GM19395 (cell line): ENCODE measurements around the gene CHRNA9.

Experiments
- ATAC-seq: cut with Tn5 transposase; IDR thresholded peaks from one replicate; pipeline ENCODE4 v1.9.1; 2021; ENCODE audit warnings: mild to moderate bottlenecking, moderate library complexity; ENCODE audit not compliant: unreplicated experiment

The CHRNA9 gene

DNA sequence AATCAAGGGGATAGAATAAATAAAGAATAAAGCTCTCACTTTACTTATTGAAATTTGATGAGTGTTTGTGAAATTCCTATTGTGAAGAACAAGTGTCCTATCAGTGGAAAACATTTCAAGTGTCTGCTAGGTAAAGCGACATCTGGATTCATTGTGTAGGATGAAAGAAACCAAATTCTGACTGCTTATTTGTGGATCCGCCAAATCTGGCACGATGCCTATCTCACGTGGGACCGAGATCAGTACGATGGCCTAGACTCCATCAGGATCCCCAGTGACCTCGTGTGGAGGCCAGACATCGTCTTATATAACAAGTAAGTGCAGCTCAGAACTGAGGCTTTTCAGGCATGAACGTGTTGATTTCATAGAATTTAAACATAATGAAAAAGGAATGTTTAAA lies 1.9 kb downstream of the CHRNA9 start:
- no peak for ATAC-seq

DNA sequence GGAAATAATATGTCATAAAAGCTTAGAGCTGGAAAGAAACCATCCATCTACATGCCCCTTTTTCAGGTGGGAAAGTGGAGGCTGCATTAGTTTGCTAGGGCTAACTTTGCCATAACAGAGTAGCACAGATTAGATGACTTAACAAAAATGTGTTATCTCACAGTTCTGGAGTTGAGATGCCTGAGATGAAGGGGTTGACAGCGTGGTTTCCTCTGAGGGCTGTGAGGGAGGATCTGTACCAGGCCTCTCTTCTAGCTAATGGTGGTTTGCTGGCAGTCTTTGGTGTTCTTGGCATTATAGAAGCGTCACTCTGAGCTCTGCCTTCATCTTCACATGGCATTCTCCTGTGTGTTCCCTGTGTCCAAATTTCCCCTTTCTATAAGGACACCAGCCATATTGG lies 2.4 kb downstream of the CHRNA9 start:
- no peak for ATAC-seq

DNA sequence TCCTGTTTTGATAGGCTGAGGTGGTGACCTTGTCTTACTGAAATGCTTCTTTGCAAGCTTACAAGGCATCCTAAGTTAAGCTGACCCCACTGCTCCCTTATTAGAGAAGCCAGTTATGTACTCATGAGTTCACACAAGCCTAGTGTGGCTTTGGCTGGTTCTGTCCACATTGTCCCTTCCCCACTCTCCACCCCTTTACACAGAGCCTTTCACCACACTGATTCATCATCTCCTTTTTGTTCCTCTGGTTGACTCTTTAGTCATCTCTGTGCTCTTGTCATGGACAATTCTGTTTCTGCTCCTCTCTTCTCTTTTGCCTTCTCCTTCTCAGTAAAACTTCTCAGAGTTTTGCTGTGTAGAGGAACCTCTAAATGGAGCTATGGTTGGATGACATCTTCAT lies 4.9 kb downstream of the CHRNA9 start:
- ATAC-seq: no peak

DNA sequence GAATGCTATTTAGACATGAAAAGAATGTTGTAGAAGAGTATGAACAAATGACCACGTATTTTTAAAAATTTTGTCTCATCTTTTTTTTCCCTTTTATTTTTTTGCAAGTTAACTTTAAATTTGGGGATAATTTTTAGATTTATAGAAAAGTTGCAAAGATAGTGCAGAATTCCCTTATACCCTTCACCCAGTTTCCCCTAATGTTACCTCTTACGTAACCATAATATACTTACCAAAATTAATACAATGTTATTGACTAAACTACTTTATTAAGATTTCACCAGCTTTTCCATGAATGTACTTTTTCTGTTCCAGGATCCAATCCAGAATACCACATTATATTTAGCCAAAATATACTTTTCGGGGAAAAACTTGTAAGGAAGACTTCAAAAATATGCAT lies 12.3 kb downstream of the CHRNA9 start:
- ATAC-seq: no peak

DNA sequence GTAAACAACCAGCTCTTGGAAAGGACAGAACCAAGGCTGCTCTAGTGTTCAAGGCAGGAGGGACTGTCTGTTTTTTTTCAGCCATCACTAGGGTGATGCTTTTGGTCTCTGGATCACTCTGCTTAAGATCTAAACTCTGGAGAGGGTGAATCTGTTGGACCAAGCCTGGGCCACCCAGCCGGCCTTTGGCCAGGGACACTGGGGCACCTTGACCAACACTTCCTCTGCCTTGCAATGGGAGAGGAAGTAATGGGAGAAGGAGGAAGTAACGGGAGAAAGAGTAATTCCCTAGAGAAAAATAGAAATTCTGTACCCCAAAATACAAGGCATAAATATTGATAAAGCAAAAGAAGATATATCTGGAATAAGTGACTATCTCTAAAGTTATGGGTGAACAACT lies 12.9 kb downstream of the CHRNA9 start:
- ATAC-seq: no peak

DNA sequence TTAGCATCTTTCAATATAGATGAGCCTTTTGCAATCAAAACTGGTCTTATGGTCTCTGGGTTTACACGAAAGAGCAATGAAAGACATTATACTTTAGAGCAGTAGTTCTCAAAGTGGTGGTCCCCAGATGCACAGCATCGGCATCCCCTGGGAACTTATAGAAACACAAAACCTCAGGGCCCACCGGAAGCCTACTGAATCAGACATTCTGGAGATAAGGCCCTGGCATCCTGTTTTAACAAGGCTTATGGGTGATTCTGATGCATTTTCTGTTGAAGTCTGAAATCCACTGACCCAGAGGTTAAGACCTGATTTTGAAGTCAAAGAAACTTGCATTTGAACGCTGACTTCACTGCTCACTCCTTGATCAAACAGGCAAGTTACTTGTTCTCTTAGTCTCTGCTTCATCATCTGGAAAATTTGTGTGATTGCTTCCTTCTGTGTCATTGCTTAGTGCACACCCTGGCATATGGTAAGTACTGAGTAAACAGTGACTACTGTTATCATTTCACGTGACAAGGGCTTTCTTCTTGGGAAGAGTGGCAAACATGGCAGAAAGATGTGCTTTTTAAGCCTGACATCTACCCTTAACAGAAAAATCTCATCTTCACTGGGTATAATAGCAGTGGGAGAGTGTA lies 14.5 kb downstream of the CHRNA9 start:
- ATAC-seq: no peak

DNA sequence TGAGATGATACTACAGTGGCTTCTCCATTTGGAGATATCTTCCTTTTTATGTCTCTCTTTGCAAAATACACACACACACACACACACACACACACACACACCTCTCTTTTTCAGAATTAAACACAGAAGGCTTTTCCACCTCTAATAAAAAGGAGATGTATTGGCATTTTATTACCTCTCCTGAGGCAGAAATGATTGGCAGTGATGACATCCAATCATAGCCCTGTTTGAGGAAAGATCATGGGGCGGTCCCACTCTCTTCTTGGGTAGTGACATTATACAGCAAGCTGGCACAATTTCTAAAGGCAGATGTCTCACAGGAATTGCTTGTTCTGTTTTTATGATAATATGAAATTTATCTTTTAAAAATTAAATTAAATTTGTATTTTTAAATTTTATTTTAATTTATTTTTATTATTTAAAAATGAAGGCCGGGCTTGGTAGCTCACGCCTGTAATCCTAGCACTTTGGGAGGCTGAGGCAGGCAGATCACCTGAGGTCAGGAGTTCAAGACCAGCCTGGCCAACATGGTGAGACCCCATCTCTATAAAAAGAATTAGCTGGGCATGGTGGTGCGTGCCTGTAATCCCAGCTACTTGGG lies 15.6 kb downstream of the CHRNA9 start:
- ATAC-seq: no peak

DNA sequence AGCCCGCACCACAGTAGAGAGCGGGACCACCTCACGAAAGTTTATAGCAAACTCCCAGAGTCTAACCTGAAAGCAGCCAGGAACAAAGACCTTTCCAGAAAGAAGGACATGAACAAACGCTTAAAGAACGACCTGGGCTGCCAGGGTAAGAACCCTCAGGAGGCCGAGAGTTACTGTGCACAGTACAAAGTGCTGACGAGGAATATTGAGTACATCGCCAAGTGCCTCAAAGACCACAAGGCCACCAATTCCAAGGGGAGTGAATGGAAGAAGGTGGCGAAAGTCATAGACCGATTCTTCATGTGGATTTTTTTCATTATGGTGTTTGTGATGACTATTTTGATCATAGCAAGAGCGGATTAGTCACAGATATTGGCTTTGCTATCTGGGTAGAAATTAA lies 19.0 kb downstream of the CHRNA9 start:
- no peak for ATAC-seq

DNA sequence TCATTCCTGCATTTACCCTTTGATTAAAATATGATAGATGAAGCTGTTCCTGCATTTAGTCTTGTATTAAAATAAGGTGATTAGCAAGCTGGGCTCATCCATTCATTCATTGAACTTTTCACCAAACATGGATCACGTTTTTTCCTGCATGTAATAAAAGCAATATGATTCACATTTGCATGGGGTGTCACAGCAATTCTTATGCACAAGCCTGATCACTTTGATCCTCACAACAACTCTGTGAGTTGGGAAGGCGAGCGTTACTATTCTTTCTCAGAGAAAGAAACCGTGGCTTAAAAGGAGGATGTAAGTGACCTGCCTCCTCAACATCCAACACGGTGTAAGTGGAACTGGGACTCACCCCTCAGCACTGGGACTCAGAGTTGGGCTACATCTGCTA lies 20.0 kb downstream of the CHRNA9 start:
- ATAC-seq: no peak

DNA sequence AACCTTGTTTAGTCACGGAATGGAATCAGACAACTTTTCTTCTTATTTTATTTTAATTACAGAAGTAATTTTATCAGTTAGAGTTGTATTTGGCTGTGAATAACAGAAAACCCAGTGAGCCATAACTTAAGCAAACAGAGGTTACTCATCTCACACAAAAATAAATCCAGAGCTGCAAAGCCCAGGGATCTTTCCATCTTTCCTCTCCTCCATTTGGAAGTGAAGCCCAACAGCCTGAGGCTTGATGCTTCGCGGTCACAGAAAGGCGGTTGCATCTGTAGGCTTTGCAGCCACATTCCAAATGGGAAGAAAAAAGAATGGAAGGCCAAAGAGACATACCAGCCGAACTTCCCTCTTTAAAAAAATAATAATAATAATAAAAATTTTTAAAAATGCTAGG lies 22.6 kb downstream of the CHRNA9 start:
- no peak for ATAC-seq

DNA sequence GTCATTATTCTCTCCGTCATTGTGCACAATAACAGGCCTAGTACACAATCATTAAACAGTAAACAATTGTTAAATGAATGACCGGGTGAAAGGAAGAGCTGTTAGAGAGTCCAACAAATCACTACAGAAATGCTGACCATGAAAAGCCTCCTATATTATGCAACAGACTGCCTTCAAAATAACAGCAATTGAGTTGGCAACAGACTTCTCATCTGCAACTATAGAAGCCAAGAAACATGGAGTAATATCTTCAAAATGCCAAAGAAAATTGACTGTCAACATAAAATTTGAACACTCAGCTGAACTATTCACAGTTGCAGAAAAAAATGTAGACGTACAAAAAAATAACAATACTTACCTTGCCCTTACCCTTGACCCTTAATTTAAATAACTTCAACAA lies 26.2 kb downstream of the CHRNA9 start:
- ATAC-seq: no peak

DNA sequence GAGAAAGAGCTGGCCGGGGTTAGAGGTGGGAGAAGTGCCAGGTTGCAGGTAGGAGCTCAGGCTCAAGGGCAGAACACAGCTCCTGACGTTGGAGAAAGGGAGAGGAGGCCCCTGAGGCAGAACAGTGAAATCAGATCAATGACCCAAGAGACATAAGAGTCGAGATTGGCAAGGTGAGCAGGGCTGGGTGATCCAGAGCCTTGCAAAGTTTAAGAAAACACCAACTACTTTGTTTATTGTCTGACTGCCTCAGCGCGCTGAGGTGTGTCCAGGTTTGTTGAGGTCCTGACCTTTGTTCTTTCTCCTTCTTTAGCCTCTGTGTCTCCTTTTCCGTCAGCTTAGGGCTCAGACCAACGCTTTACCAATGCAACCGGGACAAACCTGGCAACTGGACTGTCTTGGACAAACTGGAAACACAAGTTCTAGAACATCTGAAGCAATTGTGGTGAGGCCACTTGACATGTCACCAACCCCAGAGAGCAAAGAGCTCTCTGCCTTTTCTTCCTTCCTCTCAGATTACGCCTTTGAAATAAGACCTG lies 28.3 kb downstream of the CHRNA9 start:
- ATAC-seq: no peak

DNA sequence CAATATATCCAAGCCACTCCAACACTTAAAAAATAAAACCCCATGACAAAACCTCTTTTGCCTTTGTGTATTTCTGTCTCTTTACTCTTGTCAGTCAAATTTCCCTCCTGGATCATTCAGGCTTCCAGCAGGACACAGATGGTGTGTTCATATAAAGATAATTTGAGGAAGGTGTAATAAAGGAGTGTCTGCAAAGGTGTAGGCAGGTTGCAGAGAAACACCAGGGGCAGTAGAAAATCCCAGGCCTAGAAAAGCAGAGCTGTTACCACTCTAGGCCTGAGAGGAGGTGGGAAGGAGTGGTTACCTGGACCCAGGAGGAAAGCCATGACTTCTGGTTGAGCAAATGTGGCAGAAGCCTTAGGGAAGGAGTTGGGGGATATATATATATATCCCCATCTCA lies 28.8 kb downstream of the CHRNA9 start:
- ATAC-seq: no peak

DNA sequence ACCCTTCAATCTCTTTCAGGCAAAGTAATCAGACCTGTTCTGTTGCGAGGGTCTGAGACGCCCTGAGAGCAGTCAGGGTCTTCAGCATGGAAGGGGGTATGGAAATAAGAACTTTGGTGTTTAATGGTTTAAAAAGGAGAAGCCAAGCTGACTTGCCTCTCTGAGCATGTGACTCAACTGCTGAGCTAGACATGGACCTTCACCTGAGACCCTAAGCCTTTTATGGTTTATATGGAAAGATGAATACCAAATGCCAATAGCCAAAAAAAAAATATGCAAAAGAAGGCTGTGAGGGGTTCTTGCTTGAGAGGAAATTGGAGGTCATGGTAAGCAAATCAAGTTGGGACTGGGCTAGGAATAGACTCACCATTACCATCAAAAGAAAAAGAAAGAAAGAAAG lies 30.6 kb downstream of the CHRNA9 start:
- ATAC-seq: no peak

DNA sequence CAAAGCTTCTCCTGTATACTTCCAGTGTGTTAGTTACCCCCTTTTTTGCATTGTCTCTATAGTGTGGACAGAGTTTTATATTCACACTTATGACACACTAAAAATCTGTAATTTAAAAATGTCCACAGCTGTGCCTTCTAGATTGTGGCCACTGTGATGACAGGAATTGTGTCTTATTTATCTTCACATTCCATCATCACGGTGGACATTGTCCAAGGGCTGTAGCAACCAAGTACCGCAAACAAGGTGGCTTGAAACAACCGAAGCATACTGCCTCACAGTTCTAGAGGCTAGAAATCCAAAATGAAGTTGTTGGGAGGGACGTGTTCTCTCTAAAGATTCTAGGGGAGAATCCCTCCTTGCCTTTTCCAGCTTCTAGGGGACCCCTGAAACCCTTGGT lies 32.3 kb downstream of the CHRNA9 start:
- ATAC-seq: no peak

DNA sequence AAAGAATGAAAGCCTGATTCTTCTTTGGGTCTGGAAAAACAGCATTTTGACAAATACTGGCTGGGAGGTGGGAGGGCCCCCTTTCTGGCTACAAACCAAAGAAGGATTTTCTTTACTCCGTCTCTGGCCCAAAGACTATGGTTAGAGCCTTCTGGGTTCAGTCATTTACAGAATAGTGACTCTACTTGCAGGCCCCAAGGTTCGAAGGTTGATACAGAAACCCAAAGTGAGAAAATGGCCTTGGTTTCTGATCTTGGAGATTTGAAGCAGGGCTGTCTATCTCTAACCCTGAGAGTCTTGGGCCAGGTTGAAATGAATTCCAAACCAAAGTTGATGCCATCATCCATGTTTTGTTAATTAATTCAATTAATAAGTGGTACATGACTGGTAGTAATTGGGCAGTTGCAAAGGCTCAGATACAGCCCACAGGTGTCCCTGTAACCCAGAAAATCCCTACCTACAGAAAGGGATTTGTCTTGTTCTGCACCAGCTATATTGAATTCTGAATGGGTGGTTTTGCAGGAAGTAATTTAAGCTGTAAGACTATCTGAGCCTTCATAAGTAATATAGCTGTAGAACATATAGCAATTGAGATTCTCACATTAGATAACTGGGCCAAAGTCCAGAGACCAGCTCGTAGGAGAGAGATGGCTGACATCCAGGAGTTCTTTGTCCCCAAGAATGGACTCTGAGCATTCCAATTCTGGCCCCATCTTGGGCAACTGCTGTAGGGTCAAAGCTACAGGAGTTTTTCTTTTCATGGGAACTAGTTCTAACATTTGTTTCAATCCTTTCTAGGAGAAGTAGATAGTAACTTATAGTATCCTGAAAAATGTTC lies 34.5 kb downstream of the CHRNA9 start:
- ATAC-seq: no peak

DNA sequence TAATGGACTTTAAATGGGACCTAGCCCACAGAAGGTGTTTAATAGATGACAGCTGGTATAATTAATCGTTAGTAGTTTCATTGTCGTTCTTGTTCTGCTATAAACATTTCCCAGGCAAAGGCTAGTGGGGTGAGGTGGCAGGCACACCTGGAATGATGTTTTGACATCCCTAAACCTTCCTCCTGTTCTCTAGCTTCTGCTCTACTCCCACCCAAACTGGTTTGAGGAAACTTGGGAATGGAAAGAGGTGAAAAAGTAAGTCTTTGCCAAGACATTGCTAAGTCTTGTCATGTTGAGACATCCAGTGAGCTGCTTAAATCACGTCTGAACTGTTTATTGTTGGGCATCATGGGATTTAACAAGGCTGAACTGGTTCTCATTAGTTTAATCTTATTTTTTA lies 37.5 kb downstream of the CHRNA9 start:
- ATAC-seq: no peak

DNA sequence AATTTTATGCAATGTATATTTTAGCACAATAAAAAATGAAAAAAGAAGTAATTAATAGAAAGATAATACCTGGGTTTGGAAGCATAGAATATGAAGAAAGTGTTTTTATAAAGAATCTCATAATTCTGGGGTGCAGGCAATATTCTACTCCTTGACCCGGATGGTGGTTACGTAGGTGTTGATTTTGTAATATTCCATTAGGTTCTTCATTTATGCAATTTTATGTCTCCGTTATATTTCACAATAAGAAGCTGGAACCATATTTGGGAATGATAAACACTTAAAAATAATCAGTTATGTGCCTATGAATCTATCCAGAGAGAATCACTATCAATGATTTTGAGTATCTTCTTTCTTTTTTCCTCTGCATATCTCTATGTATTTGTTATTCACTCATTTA lies 38.5 kb downstream of the CHRNA9 start:
- ATAC-seq: no peak

DNA sequence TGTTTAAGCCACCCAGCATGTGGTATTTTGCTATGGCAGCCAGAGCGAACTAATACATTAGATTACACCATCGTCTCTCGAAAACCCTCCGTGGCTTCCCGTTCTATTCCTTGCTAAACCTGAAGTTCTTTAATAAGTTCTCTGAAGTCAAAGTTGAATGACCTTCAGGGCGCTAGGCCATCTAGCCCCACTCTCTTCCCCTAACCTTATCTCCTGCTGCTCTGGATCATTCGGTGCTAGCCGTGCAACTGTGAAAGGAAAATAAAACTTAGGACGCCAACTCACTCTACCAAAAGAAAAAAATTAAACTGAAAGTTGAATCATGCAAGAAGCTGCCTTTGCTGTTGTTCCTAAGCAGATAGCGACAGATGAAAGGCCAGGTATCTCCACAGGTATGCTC lies 40.0 kb downstream of the CHRNA9 start:
- ATAC-seq: no peak

DNA sequence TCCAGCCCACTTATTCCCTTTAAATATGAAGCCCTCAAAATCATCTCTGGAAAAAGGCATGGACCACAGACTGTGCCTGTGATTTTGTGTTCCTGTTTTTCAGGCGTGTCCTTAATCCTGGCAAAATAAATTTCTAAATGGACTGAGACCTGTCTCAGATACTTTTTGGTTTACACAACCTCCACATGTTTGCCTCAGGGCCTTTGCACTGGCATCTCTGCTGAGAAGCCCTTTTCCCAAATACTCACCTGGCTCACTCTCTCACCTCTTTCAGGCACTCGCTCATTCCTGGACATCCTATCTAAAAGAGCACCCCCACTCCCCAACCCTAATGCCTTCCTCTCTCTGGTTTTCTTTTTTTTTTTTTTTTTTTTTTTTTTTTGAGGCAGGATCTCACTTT lies 40.5 kb downstream of the CHRNA9 start:
- ATAC-seq: no peak

DNA sequence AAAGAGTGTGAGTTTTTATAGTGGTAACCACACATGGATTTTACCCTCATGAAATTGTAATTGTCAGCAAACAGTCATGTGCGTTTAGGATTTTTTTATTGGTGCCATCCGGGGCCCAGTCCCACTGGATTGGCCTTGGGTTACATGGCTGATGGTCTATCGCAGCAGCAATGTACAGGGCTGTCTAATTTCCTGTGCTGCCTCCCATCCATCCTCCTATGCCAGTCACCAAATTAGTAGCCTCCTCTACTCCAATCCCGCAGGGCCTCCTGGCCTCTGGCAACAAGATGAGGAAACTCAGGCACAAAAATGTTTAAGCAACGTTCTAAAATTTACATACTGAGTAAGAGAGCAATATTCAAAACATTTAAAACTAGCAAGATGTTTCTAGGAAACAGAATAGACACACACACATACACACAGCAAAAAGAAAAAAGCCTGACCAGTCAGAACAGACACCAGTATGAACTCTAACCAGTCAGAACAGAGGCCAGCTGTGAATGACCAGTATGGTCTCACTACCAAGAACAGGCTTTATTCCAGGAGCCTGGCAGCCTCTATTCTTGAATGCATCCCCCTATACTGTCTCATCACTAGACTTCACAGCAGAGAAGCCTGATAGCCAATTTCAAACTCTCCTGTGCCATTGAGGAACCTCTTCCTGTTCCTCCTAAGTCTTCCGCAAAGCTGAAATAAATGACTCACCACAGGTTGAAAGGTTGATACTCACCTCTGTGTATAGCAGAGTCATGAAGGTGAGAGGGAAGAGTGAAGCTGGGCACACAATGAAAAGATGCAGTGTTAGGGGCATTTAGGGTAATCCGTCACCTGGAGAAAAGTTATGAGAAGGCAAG lies 42.6 kb downstream of the CHRNA9 start:
- ATAC-seq: no peak
